Suppressor macrophage (primary cell): ENCODE measurements around the gene SLC9A1.
"Not testable (repeated sequence)": the region's sequence is repeated elsewhere in the genome, so short reads cannot be mapped to it uniquely, and the experiment has no call there.

Experiments used
- DNase-seq, 4 experiments: peaks; one replicate each; pipeline ENCODE4 v3.0.0-alpha.2; 2020 to 2022
- total RNA-seq, 17 experiments: gene quantifications; one replicate each; lab custom pipeline; 2026; ENCODE audit warnings: mixed read lengths in 6 of 17, inconsistent platforms in 3 of 17; lab: John Stamatoyannopoulos, UW

The SLC9A1 gene
- total RNA-seq, result 2.8 to 43.2 (median 13.3) reads per million in 17 experiments

- peak; percentile 92 to 95 (median 94) for DNase-seq
These were observed at the start of gene SLC9A1 for GRCh38 chr1:27154991-27155781. Gene SLC9A1 (minus strand): TSS chr1:27155125. CDS start chr1:27154334, 791 bp downstream.

- DNase-seq, result no peak
These were observed 49.0 kb upstream of the SLC9A1 start for GRCh38 chr1:27203946-27204345.

GRCh38 chr1:27201295-27201694 lies 46.4 kb upstream of the SLC9A1 start:
- no peak for DNase-seq

- no peak for DNase-seq
These were observed 38.3 kb upstream of the SLC9A1 start for GRCh38 chr1:27193194-27193593.

GRCh38 chr1:27192039-27192529 lies 37.2 kb upstream of the SLC9A1 start:
- peak; percentile 26 to 59 (median 54) for DNase-seq

GRCh38 chr1:27184665-27185064 lies 29.7 kb upstream of the SLC9A1 start:
- not testable (repeated sequence) for DNase-seq

- DNase-seq, result no peak
These were observed 25.1 kb upstream of the SLC9A1 start for GRCh38 chr1:27179979-27180378.

- DNase-seq, result no peak
These were observed 24.5 kb upstream of the SLC9A1 start for GRCh38 chr1:27179379-27179778.

GRCh38 chr1:27176954-27177353 lies 22.0 kb upstream of the SLC9A1 start:
- no peak for DNase-seq

GRCh38 chr1:27176323-27176722 lies 21.4 kb upstream of the SLC9A1 start:
- DNase-seq, result no peak

GRCh38 chr1:27172992-27173391 lies 18.1 kb upstream of the SLC9A1 start:
- DNase-seq, result not testable (repeated sequence)

- DNase-seq, result no peak
These were observed 12.0 kb upstream of the SLC9A1 start for GRCh38 chr1:27166929-27167328.

- DNase-seq, result no peak
These were observed 11.5 kb upstream of the SLC9A1 start for GRCh38 chr1:27166351-27166802.

GRCh38 chr1:27163093-27163492 lies 8.2 kb upstream of the SLC9A1 start:
- DNase-seq, result no peak

GRCh38 chr1:27162090-27162489 lies 7.2 kb upstream of the SLC9A1 start:
- DNase-seq, result no peak

GRCh38 chr1:27161594-27161993 lies 6.7 kb upstream of the SLC9A1 start:
- DNase-seq, result peak; percentile 42 to 74 (median 59)

- no peak for DNase-seq
These were observed 2.3 kb upstream of the SLC9A1 start for GRCh38 chr1:27157194-27157593.

- DNase-seq, result no peak
These were observed 395 bp downstream of the SLC9A1 start for GRCh38 chr1:27154469-27154990.

GRCh38 chr1:27153927-27154358 lies 982 bp downstream of the SLC9A1 start:
- no peak for DNase-seq

- DNase-seq, result no peak
These were observed 1.4 kb downstream of the SLC9A1 start for GRCh38 chr1:27153549-27153886.

- DNase-seq, result no peak
These were observed 1.9 kb downstream of the SLC9A1 start for GRCh38 chr1:27152829-27153548.

- peak in 2 of 4 experiments; percentile 36 to 47 for DNase-seq
These were observed 2.7 kb downstream of the SLC9A1 start for GRCh38 chr1:27152004-27152828.
